T1000 (cell line): ENCODE measurements around the gene ZBTB5.
A peak's percentile ranks its signal among the peaks of the same experiment; 100 is the strongest.
"Not testable (repeated sequence)": the region's sequence is repeated elsewhere in the genome, so short reads cannot be mapped to it uniquely, and the experiment has no call there.

Experiments
- DNase-seq: peaks from one replicate; lab custom pipeline; 2025; ENCODE audit warnings: mixed read lengths; lab: John Stamatoyannopoulos, UW

Gene ZBTB5

GRCh38 chr9:37485389-37486255, 20.4 kb upstream of the ZBTB5 start, which contains the start of gene POLR1E:
TSS of gene POLR1E (plus strand) at chr9:37485948. CDS start at chr9:37486048, 100 bp downstream.
- DNase-seq = peak; percentile 86

GRCh38 chr9:37480759-37481158, 15.5 kb upstream of the ZBTB5 start:
- DNase-seq = no peak

GRCh38 chr9:37477987-37478619, 12.9 kb upstream of the ZBTB5 start:
- DNase-seq = not testable (repeated sequence)

GRCh38 chr9:37477443-37477842, 12.2 kb upstream of the ZBTB5 start:
- DNase-seq = not testable (repeated sequence)

- DNase-seq = no peak
Measured at GRCh38 chr9:37476930-37477329, 11.7 kb upstream of the ZBTB5 start.

- no peak for DNase-seq
Measured at GRCh38 chr9:37474438-37474837, 9.2 kb upstream of the ZBTB5 start.

GRCh38 chr9:37473982-37474381, 8.7 kb upstream of the ZBTB5 start:
- not testable (repeated sequence) for DNase-seq

GRCh38 chr9:37471942-37472684, 6.9 kb upstream of the ZBTB5 start:
- peak; percentile 38 for DNase-seq

GRCh38 chr9:37468620-37469019, 3.4 kb upstream of the ZBTB5 start:
- no peak for DNase-seq

- not testable (repeated sequence) for DNase-seq
Measured at GRCh38 chr9:37467530-37467929, 2.3 kb upstream of the ZBTB5 start.

- no peak for DNase-seq
Measured at GRCh38 chr9:37466037-37466709, 923 bp upstream of the ZBTB5 start.

GRCh38 chr9:37464426-37465248, 613 bp downstream of the ZBTB5 start:
- DNase-seq = no peak

- DNase-seq = no peak
Measured at GRCh38 chr9:37464006-37464405, 1.2 kb downstream of the ZBTB5 start.

- no peak for DNase-seq
Measured at GRCh38 chr9:37456817-37457216, 8.4 kb downstream of the ZBTB5 start.

GRCh38 chr9:37455884-37456647, 9.2 kb downstream of the ZBTB5 start:
- no peak for DNase-seq

GRCh38 chr9:37454238-37454637, 11.0 kb downstream of the ZBTB5 start:
- no peak for DNase-seq

- no peak for DNase-seq
Measured at GRCh38 chr9:37453827-37454226, 11.4 kb downstream of the ZBTB5 start.

- DNase-seq = no peak
Measured at GRCh38 chr9:37452611-37453010, 12.6 kb downstream of the ZBTB5 start.

GRCh38 chr9:37451628-37452027, 13.6 kb downstream of the ZBTB5 start:
- DNase-seq = no peak
